Measurements from ENCODE around the gene PDCD1.
A peak's percentile ranks its signal among the peaks of the same experiment; 100 is the strongest.

PDCD1 gene

GRCh38 chr2:241863536-241863954, 4.9 kb upstream of the PDCD1 start:
- peak; percentile 73 to 86 for DNase-seq

DNA sequence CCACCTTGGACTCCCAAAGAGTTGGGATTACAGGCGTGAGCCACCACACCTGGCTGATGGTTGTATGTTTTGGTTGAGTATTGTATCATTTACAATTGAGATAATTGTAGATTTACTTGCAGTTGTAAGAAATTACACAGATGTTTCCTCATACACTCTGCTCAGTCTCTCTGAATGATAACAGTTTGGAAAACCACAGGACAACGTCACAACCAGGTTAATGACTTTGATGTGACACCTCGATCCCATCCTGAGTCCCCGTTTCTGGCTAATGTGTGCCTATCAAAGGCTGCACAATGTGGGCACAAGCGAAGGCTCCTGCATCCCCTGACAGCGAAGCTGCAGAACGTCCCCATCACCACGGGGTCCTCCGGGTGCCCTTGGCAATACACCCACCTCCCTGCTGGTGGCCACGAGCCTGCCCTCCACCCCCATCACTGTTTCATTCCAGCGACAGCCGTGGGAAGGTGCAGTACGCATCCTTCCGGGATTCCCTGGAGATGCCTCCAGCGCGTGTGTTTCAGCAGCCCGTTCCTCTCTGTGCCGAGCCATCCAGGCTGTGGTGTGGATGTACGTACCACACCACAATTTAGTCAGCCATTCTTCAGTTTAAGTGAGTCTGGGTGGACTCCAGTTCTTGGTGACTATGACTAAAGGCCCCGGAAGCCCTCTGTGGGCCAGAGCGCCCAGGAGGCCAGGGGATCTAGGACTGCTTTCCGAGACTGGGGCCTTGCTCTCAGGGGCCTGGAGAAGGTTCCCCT, 4.3 kb upstream of the PDCD1 start:
- no peak for DNase-seq

DNA sequence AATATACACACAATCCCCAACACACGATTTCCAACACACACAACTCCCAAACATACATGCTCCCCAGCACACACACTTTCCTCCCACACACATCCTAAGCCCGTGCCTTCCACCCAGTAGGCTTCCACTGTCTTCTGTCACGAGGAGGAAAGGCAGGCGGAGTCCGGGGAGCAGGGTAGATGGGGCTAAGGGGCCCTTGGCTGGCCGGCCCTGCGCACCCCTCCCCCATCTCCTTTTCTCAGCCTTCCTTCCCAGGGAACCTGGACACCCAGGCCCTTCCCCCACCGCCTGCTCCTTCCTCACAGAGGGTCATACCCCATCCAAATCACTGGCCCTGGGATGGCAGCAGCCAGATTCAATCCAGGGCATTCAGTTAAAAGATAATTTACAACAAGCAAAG, 3.4 kb upstream of the PDCD1 start:
- DNase-seq, result no peak

DNA sequence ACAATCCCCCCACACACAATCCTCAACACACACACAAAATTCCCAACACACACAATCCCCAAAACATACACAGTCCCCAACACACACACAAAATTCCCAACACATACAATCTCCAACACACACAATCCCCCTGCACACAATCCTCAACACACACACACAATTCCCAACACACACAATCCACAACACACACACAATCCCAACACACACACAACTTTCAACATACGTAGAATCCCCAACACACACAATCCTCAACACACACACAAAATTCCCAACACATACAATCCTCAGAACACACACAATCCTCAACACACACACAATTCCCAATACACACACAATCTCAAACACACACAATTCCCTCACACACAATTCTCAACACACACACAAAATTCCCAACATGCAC, 2.6 kb upstream of the PDCD1 start:
- DNase-seq, result no peak

DNA sequence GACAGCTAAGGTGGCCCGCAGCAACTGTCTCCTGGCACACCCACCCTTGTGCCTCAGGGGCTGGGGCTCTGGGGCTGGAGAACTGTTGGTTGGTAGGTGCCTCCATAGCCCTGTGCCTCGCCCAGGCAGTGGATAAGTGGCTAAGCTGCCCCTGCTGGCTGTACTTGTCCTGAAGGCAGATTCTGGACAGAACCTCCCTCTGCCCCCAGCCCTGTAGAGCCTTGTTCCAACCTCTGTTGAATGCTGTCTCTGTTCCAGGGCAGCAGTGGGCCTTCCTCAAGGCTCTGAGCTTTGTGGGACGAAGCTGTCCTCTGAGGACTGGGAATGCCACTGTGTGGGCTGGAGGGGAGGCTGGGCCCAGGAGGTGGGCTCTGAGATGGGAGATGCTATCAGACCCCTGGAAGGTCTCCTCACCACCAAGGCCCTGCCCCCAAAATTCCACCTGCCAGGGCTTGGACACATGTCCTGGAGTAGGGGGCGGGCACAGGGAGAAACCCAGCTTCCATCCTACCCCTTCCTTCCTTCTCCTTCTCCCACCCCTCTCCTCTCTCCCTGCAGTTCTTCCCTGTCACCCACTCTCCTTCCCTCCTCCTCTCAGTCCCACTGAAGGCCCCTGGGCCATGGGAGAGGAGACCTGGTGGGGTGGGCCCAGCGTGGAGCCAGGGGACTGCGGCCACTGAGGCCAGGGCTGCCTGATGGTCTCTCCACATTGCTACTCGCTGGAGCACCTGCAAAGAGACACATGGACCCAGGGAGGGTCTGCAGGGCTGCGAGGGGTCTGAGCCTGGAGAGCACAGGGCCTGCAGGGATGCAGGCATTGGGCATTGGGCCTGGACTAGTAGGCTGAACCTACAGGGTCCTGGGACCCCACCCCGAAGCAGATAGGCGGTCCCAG, 1.7 kb upstream of the PDCD1 start:
- peak in 1 of 2 donors; percentile 48 for DNase-seq

GRCh38 chr2:241859436-241860183, 916 bp upstream of the PDCD1 start:
- DNase-seq, result peak; percentile 77 to 81

- no peak for DNase-seq
Measured at GRCh38 chr2:241859017-241859435, 332 bp upstream of the PDCD1 start.

GRCh38 chr2:241857572-241858121, 1.0 kb downstream of the PDCD1 start:
- DNase-seq, result peak in 1 of 2 donors; percentile 3

DNA sequence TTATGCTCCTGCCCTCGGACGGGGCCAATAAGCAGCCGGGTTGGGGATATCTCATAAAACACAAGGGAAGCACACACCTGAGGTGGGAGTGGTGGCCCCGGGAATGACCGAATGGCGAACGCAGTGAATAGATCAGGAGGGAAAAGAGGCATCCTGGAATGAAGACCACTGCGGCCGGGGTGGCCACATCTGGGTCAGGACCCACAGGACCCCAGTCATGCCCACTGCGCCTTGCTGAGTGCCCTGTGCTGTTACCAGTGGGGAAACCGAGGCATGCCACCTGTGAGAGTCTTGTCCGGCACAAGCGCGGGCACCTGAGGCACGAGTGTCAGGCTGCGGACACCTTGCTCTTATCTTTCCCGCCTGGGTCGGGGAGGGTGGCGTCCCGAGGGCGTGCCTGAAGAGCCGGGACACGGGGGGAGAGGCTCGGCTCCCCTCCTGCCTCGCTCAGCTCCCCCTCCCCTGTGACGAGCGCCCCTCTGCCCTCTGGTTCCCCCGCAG, 1.6 kb downstream of the PDCD1 start:
- peak in 1 of 2 donors; percentile 4 for DNase-seq

DNA sequence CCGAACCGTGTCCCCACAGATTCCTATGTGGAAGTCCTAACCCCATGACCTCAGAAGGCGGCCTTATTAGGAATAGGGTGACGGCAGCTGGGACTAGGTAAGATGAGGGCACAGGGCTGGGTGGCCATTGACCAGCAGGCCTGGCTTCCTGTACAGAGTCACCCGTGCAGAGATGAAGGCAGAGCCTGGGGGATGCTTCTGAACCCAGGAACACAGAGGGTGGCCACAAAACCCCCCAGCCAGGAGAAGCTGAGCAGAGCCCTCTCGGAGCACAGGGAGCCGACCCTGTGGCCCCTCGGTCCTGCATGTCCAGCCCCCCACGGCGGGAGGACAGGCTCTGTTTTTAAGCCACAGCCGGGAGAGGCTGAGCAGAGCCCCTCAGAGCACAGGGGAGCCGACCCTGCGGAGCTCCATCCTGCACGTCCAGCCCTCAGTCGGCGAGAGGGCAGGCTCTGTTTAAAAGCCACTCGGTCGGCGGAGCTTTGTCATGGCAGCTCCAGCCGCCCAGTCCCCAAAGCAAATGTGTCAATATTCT, 2.7 kb downstream of the PDCD1 start:
- DNase-seq, result no peak

DNA sequence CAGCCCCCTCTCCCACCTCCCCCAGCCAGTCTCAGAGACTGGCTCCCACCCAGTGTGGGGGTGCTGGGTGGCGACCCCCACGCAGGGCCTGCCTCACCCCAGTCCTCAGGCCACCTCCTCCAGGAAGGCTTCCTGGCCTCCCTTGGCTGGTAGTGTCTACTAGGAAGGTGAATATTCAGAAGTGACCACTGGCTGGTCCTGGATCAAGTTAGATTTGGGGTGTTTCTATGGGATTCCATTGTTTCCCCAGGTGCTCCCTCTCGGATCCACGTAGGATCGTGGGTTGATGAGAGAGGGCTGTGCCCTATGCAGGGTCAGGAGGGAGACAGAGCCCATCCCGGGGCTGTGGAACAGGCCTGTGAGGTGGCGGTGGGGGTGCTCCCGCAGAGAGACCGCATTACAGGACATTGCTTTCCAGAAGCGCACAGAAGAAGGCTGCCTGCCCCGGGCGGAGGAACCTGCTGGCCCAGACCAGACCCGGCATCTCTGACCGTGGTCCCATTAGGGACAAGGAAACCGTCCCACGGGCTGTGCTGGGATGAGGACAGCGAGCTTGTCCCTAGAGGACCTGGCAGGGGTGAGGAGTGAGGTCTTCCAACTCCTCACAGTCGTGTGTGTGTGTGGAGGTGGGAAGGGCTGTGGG, 3.3 kb downstream of the PDCD1 start:
- DNase-seq, result peak in 1 of 2 donors; percentile 1

- DNase-seq, result peak in 1 of 2 donors; percentile 2
Measured at GRCh38 chr2:241854342-241855244, 4.1 kb downstream of the PDCD1 start.

DNA sequence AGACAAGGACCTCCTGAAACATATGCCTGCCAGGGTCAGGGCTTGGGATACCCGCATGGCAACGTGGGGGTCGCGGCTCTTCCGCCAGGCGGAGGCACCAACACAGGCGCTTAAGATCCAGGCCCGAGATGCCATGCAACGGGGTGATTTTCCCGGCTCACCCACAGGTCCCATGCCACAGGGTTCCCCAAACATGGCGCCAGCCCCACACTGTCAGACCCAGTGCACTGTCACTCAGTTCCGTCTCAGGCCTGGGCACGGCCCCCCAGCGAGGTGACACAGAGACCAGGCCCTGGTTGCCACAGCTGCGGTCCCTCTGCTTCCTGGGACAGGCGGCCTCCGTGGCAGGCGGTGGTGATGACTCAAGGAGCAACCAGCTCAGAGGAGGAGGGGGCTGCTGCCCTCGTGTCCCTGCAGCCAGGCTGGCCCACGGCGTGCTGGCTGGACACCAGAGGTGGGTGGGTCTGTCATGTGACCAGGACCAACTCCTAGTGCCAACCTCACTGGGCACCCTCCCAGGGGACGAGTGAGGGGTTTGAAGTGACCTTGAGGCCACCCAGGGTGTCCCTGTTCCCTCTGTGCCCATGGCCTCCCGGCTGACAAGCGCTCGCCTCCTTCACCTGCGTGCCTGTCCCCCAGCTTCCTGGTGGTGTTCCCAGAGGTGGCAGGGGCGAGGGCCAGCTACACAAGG, 4.9 kb downstream of the PDCD1 start:
- peak in 1 of 2 donors; percentile 10 for DNase-seq

DNA sequence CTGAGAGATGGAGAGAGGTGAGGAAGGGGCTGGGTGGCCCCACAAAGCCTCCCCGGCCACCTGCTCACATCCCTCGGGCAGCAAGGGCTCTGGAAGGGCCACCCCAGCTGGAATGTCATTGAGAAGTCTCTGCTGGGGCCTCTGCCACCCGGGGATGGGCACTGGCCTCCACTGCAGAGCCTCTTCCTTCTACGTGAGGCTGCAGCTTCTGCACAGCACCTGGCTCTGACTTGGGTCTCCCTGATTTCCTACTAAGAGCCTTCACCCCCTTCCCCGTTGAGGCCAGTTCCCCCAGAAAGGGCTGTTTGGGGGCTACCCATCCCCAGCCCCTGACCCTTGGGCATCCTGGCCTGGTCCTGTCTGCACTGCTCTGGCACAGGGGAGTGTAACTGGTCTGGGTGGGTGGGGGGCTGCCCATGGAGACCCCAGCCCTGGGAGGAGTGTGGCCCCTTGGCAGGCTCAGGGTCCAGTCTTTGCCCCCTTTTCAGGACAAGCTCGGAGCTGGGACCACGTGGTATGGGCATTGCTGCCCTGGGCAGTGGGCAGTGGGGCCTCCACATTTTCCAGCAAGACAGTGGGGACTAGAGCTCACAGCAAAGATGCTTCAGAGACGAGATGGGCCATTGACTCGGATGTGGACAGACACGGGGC, 5.6 kb downstream of the PDCD1 start:
- peak in 1 of 2 donors; percentile 1 for DNase-seq

DNA sequence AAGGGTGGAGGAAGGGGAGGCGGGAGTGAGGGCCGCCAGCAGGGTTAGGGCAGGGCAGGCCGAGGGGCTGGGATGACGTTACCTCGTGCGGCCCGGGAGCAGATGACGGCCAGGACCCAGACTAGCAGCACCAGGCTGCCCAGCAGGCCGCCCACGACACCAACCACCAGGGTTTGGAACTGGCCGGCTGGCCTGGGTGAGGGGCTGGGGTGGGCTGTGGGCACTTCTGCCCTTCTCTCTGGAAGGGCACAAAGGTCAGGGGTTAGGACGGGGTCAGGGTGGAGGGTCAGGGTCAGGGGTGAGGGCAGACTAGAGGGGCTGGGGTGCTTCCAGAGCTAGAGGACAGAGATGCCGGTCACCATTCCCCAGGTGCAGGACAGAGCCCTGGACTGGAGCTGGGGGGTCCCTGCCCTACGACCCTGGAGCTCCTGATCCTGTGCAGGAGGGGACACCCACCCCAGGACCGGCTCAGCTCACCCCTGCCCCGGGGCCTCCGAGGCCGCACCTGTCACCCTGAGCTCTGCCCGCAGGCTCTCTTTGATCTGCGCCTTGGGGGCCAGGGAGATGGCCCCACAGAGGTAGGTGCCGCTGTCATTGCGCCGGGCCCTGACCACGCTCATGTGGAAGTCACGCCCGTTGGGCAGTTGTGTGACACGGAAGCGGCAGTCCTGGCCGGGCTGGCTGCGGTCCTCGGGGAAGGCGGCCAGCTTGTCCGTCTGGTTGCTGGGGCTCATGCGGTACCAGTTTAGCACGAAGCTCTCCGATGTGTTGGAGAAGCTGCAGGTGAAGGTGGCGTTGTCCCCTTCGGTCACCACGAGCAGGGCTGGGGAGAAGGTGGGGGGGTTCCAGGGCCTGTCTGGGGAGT, 6.3 kb downstream of the PDCD1 start:
- peak; percentile 2 to 12 for DNase-seq

DNA sequence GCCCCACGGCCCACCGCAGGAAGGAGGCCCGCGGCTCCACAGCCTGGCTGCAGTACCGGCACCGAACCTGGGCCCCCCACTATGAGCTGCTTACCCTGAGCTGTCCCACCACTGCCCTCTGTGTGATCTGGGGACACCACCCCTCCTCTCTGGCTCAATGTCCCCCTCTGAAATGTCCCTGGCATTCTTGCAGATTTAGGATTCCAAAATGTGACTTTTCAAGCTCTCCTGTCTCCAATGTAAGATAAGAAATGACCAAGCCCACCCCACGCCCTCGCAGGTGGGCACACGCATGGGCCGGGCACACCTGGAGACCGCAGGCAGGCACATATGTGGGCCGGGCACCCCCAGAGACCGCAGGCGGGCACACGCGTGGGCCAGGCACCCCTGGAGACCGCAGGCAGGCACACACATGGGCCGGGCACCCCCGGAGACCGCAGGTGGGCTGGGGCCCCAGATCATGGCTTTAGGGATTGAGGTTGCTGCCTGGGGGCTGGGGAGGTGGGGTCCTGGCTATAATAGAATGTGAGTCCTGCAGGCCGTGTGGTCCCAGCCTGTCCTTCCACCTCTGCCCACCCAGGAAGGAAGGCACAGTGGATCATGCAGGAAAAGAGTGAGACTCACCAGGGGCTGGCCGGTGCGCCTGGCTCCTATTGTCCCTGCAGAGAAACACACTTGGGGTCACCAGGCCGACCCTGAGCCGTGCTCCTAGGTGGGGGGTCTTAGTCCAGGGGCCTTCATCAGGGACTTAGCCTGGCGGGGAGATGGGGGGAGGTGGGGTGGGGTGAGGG, 7.2 kb downstream of the PDCD1 start:
- DNase-seq, result peak in 1 of 2 donors; percentile 12

DNA sequence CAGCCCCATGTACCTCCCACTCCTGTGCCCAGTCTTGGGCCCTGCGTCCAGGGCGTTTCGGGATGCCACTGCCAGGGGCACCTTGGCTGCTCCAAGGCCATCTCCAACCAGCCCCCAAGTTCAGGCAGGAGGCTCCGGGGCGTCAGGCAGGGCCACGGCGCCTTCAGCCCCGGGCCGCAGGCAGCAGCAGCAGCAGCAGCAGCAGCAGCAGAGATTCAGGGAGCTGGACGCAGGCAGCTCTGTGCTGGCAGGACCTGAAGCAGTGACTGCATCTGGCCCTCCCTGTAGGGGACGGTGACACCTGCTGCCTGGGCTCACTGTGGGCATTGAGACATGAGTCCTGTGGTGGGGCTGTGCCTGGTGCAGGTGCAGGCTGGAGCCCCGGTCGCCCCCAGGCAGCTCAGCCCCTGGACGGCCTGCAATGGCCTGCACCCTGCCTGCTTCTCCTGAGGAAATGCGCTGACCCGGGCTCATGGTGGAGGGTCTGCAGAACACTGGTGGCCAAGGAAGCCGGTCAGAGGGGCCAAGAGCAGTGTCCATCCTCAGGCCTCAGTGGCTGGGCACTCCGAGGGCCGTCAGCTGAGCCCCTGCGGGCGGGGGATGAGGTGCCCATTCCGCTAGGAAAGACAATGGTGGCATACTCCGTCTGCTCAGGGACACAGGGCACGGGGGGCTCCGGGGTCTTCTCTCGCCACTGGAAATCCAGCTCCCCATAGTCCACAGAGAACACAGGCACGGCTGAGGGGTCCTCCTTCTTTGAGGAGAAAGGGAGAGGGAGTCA, 8.0 kb downstream of the PDCD1 start:
- peak; percentile 12 to 16 for DNase-seq
